PFSK-1 (cell line): Measurements from ENCODE around the gene KRT4.

Source experiments
- FOXP2 ChIP-seq: optimal IDR thresholded peaks from 2 replicates; pipeline ENCODE3; 2011; ENCODE audit warnings: borderline replicate concordance, control low read depth, inconsistent platforms; ENCODE audit not compliant: insufficient read depth; ENCODE audit errors: extremely low read length, extremely low read depth
- POLR2AphosphoS5 ChIP-seq: IDR thresholded peaks from 2 replicates; pipeline ENCODE4 v1.6.1; 2012; ENCODE audit warnings: low read depth, mild to moderate bottlenecking, control low read depth, low read length, moderate library complexity
- SIN3A ChIP-seq: IDR thresholded peaks from 2 replicates; pipeline ENCODE4 v1.6.1; 2012; ENCODE audit warnings: mild to moderate bottlenecking, low read length, moderate library complexity, borderline replicate concordance; ENCODE audit not compliant: insufficient read depth
- TAF1 ChIP-seq: IDR thresholded peaks from 2 replicates; pipeline ENCODE4 v1.6.1; 2012; ENCODE audit warnings: low read length, control low read depth, borderline replicate concordance; ENCODE audit not compliant: insufficient read depth
- TF ChIP-seq, protein P1 (sequence below), 2 experiments: IDR thresholded peaks; 2 replicates each; pipeline versions ENCODE4 v1.6.1 to v1.8.0; 2011 to 2012; ENCODE audit warnings: low read depth in 2 of 2, low read length in 2 of 2, control low read depth in 1 of 2, inconsistent platforms in 1 of 2, mild to moderate bottlenecking in 1 of 2, moderate library complexity in 1 of 2; ENCODE audit not compliant: insufficient read depth in 1 of 2

The KRT4 gene

GRCh38 chr12:52807544-52808470 is 6.1 kb downstream of the KRT4 start:
- TF ChIP-seq TAF1: no peak
- no peak for TF ChIP-seq SIN3A
- TF ChIP-seq, protein P1, sequence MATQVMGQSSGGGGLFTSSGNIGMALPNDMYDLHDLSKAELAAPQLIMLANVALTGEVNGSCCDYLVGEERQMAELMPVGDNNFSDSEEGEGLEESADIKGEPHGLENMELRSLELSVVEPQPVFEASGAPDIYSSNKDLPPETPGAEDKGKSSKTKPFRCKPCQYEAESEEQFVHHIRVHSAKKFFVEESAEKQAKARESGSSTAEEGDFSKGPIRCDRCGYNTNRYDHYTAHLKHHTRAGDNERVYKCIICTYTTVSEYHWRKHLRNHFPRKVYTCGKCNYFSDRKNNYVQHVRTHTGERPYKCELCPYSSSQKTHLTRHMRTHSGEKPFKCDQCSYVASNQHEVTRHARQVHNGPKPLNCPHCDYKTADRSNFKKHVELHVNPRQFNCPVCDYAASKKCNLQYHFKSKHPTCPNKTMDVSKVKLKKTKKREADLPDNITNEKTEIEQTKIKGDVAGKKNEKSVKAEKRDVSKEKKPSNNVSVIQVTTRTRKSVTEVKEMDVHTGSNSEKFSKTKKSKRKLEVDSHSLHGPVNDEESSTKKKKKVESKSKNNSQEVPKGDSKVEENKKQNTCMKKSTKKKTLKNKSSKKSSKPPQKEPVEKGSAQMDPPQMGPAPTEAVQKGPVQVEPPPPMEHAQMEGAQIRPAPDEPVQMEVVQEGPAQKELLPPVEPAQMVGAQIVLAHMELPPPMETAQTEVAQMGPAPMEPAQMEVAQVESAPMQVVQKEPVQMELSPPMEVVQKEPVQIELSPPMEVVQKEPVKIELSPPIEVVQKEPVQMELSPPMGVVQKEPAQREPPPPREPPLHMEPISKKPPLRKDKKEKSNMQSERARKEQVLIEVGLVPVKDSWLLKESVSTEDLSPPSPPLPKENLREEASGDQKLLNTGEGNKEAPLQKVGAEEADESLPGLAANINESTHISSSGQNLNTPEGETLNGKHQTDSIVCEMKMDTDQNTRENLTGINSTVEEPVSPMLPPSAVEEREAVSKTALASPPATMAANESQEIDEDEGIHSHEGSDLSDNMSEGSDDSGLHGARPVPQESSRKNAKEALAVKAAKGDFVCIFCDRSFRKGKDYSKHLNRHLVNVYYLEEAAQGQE (IDR thresholded peaks at IDR 0.05; ENCODE audit: insufficient read depth in 1 of 2, low read depth in 2 of 2, low read length in 2 of 2): no peak
- no peak for TF ChIP-seq POLR2AphosphoS5
- TF ChIP-seq FOXP2: no peak

DNA sequence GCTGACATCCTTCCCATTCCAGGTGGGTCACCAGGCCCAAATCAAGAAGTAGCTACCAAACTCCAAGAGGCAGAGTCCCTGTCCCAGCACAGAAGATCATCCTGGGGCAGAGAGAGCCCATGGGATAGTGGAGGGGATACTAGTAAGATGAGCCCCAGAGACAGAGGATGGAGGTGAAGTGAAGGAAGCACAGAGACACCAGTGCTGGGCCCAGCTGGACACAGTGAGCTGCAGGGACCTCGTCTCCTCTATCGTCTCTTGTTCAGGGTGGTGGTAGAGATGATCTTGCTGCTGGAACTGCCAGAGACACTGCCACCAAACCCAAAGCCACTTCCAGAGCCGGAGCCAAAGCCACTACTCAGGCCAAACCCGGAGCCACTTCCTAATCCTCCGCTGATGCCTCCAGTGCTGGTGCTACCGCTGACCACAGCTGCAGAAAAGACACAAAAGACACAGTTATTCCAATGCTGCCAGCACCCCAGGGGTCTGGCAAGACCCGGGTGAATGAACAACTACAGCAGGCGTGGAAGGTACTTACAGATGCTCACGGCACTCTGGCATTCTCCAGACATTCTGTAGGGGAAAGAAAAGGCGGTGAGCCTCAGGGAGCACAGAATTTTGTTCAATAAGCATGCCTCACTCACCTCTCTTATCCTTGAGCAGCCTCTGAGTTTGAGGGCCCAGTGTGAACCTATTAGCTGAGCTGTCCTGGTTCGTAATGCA is 6.9 kb downstream of the KRT4 start:
- TF ChIP-seq POLR2AphosphoS5: no peak
- TF ChIP-seq SIN3A: no peak
- TF ChIP-seq FOXP2: no peak
- TF ChIP-seq, protein P1 (IDR thresholded peaks at IDR 0.05; ENCODE audit: insufficient read depth in 1 of 2, low read depth in 2 of 2, low read length in 2 of 2): no peak
- no peak for TF ChIP-seq TAF1

- no peak for TF ChIP-seq FOXP2
Observed at GRCh38 chr12:52806169-52806811, 7.6 kb downstream of the KRT4 start.

DNA sequence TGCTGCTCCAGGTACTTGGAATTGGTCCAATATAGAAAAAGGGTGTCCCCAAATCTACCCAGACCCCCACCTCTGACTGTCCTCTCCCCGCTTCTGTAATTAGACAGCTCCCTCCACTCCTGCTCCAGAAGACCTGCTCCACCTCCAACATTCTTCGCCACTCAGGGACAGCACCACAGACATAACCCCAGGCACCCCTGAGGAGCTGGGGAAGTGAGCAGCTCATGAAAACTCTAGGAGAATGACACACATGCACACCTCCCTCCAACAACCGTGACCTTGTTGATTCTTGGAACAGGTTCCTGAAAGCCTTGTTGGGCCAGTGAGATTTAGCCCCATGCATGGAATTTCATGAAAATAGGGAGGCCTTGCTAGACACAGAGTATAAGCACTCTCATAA is 8.2 kb downstream of the KRT4 start:
- TF ChIP-seq POLR2AphosphoS5 (no peak), TAF1 (no peak), SIN3A (no peak), FOXP2 (no peak)
- TF ChIP-seq, protein P1 (IDR thresholded peaks at IDR 0.05; ENCODE audit: insufficient read depth in 1 of 2, low read depth in 2 of 2, low read length in 2 of 2): no peak

- no peak for TF ChIP-seq TAF1
- TF ChIP-seq, protein P1 (IDR thresholded peaks at IDR 0.05; ENCODE audit: insufficient read depth in 1 of 2, low read depth in 2 of 2, low read length in 2 of 2): no peak
- TF ChIP-seq SIN3A: no peak
- no peak for TF ChIP-seq POLR2AphosphoS5
- no peak for TF ChIP-seq FOXP2
Observed at GRCh38 chr12:52805000-52805399, 8.9 kb downstream of the KRT4 start.
